ENCODE results near the gene KRTAP10-5. TPM values are rescaled to one million over a fixed set of nuclear protein-coding genes. Genes with fewer than 3 reads are reported as not detected.

KRTAP10-5 gene
- total RNA-seq, 1 experiment from 2014 or later: not detected

DNA sequence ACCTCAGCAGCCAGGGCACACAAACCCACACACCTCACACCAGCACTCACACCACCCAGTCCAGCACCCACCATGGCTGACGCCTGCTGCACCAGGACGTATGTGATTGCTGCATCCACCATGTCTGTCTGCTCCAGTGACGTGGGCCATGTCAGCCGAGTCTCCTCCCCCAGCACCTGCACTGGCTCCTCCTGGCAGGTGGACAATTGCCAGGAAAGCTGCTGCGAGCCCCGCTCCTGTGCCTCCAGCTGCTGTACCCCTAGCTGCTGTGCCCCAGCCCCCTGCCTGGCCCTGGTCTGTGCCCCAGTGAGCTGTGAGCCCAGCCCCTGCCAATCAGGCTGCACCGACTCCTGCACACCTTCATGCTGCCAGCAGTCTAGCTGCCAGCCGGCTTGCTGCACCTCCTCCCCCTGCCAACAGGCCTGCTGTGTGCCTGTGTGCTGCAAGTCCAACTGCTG is 31.7 kb upstream of the KRTAP10-5 start, which contains the start of gene KRTAP10-8:
Gene KRTAP10-8 (plus strand): TSS at position 51 of the 458 bp plus-strand sequence. CDS start 22 bp downstream, at position 73.
- H3K9me2 ChIP-seq (ENCODE audit: insufficient read depth): no peaks in the 10 kb centered on the region
- no peak within 1 kb of the TSS for H3K9ac ChIP-seq (ENCODE audit: low read length)
- no peak within 1 kb of the TSS for H3K27ac ChIP-seq (ENCODE audit: low read depth, low read length)
- no peak for DNase-seq (ENCODE audit: low read depth, low spot score)
- ChIA-PET CTCF (no interaction called here), RAD21 (ENCODE audit: low non-redundant PET in 1 of 2, low total read pairs in 2 of 2, uncharacterized antibody in 2 of 2, unreplicated experiment in 2 of 2) (no interaction called here), POLR2A (no interaction called here)
- H2AFZ ChIP-seq (ENCODE audit: low read depth, low read length, poor library complexity, severe bottlenecking): no peak within 1 kb of the TSS
- no peaks in the 10 kb centered on the region for H4K20me1 ChIP-seq (ENCODE audit: insufficient read depth)
- TF ChIP-seq EZH2phosphoT487 (IDR thresholded peaks at IDR 0.05; ENCODE audit: borderline replicate concordance) (no peak), SP1 (IDR thresholded peaks at IDR 0.05; ENCODE audit: low read depth) (no peak), ZNF274 (IDR thresholded peaks at IDR 0.05; ENCODE audit: low read depth, low read length) (no peak), CTCF (IDR thresholded peaks at IDR 0.05 in 2 of 3, conservative IDR thresholded peaks at IDR 0.05 in 1 of 3; ENCODE audit: borderline replicate concordance in 1 of 3, insufficient read depth in 1 of 3, low read depth in 2 of 3, low read length in 2 of 3) (no peak), SRF (IDR thresholded peaks at IDR 0.05; ENCODE audit: low read depth) (no peak), JUND (IDR thresholded peaks at IDR 0.05) (no peak), CEBPB (IDR thresholded peaks at IDR 0.05; ENCODE audit: low read depth) (no peak), EGR1 (IDR thresholded peaks at IDR 0.05; ENCODE audit: low read depth) (no peak), SIN3A (IDR thresholded peaks at IDR 0.05; ENCODE audit: low read depth) (no peak), EZH2 (IDR thresholded peaks at IDR 0.05) (no peak), RAD21 (IDR thresholded peaks at IDR 0.05; ENCODE audit: low read depth) (no peak), YY1 (IDR thresholded peaks at IDR 0.05; ENCODE audit: extremely low read depth, insufficient replicate concordance, low read depth, low read length) (no peak), POLR2A (IDR thresholded peaks at IDR 0.05; ENCODE audit: borderline replicate concordance, extremely low read depth, insufficient read depth, insufficient read length) (no peak), POLR2AphosphoS5 (IDR thresholded peaks at IDR 0.05; ENCODE audit: low read depth, low read length) (no peak)
- TF ChIP-seq, protein P1, sequence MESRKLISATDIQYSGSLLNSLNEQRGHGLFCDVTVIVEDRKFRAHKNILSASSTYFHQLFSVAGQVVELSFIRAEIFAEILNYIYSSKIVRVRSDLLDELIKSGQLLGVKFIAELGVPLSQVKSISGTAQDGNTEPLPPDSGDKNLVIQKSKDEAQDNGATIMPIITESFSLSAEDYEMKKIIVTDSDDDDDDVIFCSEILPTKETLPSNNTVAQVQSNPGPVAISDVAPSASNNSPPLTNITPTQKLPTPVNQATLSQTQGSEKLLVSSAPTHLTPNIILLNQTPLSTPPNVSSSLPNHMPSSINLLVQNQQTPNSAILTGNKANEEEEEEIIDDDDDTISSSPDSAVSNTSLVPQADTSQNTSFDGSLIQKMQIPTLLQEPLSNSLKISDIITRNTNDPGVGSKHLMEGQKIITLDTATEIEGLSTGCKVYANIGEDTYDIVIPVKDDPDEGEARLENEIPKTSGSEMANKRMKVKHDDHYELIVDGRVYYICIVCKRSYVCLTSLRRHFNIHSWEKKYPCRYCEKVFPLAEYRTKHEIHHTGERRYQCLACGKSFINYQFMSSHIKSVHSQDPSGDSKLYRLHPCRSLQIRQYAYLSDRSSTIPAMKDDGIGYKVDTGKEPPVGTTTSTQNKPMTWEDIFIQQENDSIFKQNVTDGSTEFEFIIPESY (IDR thresholded peaks at IDR 0.05; ENCODE audit: extremely low read depth, insufficient replicate concordance, low read length): no peak
- BruUV-seq (replicated peaks): no TSS peak
- H3K4me1 ChIP-seq (ENCODE audit: control insufficient read depth in 1 of 2, insufficient read depth in 2 of 2, low read length in 2 of 2): no peaks in the 10 kb centered on the region
- no peak for ATAC-seq
- no peak within 1 kb of the TSS for H3K4me2 ChIP-seq (ENCODE audit: low read length)
- intact Hi-C loops (cut with micrococcal nuclease): no loop called here
- H3K9me3 ChIP-seq (ENCODE audit: control insufficient read depth in 1 of 2, insufficient read depth in 1 of 2, low read depth in 1 of 2, low read length in 2 of 2): peaks cover 3 to 5% of the 10 kb centered on the region in 2 experiments; a peak in 2 of 4 replicates
- no peaks in the 10 kb centered on the region for H3K36me3 ChIP-seq (ENCODE audit: control insufficient read depth in 1 of 2, insufficient read depth in 2 of 2, low read length in 2 of 2)
- H3K4me3 ChIP-seq (replicated peaks in 1 of 2; ENCODE audit: low read depth in 1 of 2, low read length in 2 of 2): no peak within 1 kb of the TSS
- H3K79me2 ChIP-seq (ENCODE audit: insufficient read depth, low read length): no peaks in the 10 kb centered on the region
- no peaks in the 10 kb centered on the region for H3K27me3 ChIP-seq (ENCODE audit: insufficient read depth, low read length)
